ENCODE results near the gene PXK.
"Not testable (repeated sequence)": the region's sequence is repeated elsewhere in the genome, so short reads cannot be mapped to it uniquely, and the experiment has no call there.

PXK gene

DNA sequence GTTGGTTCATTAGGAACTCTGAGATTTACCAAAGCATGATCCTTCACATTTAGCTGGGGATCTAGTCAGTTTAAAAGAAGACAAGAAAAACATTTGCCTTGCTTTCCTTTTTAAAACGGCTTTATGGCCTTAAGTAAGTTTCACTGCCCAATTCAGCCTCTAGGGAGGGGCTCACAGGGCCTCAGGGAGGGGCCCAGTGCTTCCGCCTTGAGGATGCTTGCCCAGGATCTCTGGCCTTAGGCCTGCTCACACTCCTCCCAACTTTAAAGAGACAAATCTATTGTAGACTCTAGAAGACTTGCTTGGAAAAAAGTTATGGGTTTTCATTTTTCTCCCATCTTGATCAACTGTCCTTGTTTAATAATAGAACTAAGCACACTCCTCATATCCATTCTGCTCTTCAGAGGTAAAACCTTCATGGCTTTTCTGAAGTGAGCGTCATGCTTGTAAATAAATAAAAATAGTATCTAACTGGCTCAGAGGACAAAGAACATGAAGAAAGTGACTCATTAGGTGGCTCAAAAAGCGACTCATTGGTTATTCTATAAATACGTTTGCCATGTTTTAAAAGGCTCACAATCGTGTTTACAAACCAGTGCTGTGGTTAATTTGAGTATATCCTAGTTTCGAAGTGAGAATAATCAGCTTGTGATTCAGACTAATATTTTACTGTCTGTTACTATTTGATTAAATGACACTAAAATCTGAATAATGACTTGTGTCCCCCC is 87.3 kb downstream of the PXK start:
- DNase-seq (ENCODE audit: low spot score): no peak

DNA sequence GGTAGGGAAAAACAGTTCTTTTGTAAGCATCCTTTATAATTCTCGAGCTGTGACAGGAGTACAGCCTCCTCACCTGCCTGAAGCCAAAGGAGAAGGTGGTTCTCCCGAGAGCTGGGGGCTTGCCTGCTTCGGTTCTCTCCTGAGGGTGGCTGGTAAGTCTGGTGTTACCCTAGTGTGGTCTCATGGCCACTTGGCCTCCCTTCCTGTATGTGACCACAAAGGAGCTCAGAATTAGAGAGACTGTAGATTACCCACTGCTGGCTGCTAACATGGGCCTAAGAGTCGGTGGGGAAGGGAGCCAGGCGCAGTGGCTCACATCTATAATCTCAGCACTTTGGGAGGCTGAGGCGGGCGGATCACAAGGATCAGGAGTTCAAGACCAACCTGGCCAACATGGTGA is 88.3 kb downstream of the PXK start:
- no peak for DNase-seq (ENCODE audit: low spot score)

DNA sequence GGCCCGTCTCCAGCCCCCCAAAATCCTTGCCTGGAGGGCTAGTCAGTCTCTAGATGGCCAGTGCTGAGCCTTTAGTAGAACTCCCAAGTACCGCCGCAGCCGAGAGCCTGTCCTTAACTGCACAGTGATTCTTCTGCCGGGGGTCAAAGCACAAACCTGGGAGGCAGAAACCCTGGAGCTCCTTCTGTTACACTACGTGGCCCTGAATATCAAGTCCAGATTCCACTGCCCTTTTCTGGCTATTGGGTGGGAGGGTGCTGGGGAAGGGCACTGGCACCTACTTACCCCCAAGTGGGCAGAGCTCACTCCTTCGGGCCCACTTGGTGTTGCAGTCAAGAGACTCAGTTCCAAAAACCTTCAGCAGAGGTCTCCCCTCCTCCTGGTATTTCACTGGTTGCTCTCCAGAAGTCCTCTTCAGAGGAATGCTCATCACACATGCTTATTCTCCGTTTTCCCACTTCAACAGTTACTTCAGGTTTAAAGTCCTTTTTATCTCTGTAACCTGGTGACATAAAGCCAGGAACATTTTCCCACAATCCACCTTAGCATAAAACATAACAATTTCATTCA is 90.1 kb downstream of the PXK start:
- DNase-seq (ENCODE audit: low spot score): no peak

DNA sequence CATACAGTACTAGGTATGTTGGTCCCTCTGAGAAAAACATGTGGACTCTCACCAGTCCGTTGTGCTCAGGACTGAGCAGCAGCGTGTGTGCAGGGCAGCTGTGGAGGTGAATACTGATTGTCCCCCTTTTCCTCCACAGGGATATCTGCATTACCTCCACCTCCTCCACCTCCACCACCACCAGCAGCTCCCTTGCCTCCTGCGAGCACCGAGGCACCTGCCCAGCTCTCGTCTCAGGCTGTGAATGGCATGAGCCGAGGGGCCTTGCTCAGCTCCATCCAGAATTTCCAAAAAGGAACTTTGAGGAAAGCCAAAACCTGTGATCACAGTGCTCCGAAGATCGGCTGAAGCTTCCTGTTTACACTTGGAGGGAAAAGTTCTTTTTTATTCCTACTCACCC is 91.9 kb downstream of the PXK start:
- DNase-seq (ENCODE audit: low spot score): no peak

DNA sequence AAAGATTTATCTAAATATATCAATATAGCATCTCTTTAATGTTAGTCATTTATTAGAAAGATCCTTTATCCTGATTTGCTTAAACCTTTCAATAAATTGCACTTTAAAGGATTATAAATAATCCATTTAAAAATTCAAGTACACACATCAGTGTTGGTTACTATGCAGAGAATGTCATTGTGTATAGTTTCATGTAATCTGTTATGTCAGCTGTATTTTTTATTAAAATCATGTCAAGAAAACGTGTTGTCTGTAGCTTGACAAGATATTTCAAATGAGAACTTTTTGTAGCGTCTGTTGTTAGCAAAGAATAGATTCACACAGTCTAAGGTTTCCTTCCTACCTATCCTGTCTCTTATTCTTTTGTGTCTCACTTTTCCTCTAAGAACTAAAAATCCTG is 93.1 kb downstream of the PXK start:
- DNase-seq (ENCODE audit: low spot score): no peak

DNA sequence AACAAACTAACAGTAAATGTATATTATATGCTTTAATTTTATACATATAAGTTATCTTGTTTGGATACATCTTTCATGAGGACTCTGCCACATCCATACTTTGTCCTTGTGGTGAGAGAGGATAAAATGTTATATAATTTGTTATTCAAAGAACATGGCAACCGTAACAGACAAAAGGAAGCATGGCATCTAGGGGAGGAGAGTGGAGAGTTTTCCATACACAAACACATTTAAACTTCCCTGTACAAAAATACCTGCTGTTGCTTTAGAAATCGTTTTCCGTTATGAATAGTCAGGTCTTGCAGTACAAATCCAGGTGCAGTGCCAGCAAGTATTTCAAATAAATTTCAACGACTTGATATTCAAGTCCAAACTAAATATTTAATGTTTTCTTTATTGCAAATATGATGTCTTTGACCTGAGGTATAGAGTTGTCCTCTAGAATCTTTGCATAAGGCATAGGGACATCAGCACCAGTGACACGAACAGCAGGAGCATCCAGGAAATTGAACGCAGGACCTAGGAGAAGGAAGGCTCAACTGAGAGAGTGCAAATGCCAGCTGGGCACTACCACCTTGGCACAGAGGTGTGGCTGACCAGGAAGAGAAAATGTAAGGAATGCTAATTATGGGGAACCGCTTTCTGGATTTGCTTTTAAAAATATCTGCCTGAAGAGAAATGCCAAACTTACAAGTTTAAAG is 95.1 kb downstream of the PXK start:
- no peak for DNase-seq (ENCODE audit: low spot score)

DNA sequence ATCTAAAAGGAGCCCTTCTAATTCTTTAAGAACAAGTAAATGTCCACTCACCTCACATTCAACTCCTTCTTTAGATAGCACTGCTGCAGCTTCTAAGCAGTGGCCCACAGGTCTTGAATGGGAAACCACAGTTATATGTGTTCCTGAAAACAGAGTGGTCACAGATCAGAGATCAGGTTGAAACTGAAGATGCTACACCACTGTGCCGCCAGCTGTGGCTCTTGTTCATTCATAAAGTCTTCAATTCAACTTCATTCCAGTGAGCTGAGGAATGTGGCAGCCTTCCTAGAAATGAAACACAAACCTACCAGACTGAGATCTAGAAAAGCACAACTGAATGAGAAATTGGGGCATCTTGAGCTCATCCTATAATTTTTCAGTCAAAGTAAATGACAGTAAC is 97.0 kb downstream of the PXK start:
- no peak for DNase-seq (ENCODE audit: low spot score)

DNA sequence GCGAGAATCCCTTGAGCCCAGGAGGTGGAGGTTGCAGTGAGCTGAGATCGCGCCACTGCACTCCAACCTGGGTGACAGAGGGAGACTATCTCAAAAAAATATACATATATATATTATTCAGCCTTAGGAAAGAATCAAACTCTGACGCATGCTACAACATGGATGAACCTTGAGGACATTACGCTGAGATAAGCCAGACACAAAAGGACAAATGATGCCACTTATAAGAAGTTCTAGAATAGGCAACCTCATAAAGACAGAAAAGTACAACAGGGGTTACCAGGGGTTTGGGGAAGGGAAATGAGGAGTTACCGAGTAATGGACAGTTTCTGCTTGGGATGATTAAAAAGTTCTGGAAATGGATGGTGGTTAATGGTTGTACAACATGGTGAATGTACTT is 100.2 kb downstream of the PXK start:
- DNase-seq (ENCODE audit: low spot score): no peak

DNA sequence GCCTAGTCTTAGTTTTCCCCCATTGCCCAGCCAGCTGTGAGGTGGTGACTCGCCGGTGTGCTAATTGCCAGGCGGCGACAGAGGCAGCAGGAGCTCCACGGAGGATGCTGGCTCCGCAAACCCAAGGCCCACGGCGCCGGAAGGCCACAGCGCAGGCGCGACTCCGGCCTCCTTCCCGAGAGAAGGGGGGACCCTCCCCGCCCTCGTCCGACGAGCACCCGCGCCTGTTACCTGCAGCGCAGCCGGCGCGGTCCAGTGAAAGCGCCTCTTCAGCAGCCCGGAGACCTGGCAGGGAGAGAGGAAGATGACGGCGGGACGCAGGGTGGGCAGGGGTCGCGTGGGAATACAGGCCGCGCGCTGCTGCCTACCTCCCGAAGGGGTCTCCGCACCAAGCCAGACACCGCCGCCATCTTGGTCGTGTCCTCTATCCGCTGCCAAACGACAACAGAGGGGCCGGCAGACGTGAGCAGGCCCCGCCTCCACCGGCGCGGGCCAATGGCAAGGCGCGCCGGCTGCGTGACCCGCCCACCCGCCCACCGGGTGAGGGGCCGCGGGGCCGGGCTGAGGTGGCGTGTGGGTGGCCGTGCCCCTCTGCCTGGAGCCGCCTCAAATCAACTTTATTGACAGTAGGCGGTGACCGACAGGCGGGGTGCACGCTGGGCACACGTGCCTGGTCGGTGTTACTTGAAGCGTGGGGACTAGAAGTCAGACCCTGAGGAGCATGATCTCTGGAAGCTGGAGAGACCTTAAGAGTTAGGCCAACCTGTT is 100.9 kb downstream of the PXK start, which contains the start of gene PDHB:
TSS of gene PDHB (minus strand) at position 433 of the 768 bp plus-strand sequence. CDS start at position 410, 23 bp downstream.
- DNase-seq (ENCODE audit: low spot score): peak; percentile 91

DNA sequence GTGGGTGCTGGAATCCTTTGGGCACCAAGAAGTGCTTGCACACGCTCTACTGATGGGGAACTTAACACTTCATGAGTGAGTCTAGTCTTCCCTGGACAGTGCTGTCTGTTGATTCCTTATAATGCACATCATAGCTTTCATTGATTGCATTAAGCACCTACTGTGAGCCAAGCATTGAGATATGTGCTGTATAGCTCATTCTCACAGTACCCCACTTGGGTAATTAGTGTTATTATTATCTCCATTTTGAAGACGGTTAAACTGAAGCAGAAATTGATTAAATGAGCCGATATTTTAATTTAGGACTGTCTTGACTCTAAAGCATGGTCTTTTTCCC is 101.4 kb downstream of the PXK start:
- no peak for DNase-seq (ENCODE audit: low spot score)

DNA sequence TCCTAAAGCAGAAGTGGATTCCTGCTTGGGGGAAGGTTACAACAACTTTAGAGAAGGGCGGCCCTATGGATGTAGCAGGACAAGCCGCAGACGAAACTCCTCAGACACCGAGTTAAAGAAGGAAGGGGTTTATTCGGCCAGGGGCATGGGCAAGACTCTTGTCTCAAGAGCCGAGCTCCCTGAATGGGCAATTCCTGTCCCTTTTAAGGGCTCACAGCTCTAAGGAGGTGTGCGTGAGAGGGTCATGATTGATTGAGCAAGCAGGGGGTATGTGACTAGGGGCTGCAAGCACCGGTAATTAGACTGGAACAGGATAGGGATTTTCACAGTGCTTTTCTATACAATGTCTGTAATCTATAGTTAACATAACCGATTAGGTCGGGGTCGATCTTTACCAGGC is 101.8 kb downstream of the PXK start:
- no peak for DNase-seq (ENCODE audit: low spot score)

DNA sequence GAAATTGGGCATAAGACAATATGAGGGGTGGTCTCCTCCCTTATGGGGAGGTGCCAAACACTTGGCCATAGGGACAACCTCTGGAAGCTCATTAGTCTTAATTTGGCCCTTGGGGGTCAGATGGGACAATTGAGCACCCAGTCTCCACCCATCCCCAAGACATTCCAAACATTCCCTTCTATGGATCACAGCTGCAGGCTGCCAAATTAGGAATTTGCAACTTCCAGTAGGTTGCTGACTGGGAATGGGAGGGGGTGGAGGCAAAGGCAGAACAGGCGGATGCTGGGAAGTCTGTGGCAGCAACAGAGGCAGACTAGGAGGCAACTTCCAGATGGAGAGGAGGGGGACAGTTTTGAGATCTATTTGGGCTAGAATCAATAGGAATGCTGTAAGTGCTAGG is 102.3 kb downstream of the PXK start:
- DNase-seq (ENCODE audit: low spot score): no peak

DNA sequence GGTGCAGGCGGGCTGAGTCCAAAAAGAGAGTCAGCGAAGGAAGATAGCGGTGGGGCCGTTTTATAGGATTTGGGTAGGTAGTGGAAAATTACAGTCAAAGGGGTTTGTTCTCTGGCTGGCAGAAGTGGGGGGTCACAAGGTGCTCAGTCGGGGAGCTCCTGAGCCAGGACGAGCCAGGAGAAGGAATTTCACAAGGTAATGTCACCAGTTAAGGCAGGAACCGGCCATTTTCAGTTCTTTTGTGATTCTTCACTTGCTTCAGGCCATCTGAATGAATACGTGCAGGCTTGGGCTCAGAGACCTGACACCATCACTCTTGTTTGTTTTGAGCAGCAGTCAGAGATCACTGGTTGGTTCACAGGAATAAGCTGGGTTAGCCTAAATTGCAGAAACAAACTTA is 104.6 kb downstream of the PXK start:
- DNase-seq (ENCODE audit: low spot score): not testable (repeated sequence)

DNA sequence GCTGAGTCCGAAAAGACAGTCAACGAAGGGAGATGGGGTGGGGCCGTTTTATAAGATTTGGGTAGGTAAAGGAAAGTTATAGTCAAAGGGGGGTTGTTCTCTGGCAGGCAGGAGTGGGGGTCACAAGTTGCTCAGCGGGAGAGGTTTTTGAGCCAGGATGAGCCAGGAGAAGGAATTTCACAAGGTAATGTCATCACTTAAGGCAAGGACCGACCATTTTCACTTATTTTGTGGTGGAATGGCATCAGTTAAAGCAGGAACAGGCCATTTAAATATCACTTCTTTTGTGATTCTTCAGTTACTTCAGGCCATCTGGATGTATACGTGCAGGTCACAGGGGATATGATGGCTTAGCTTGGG is 108.3 kb downstream of the PXK start:
- not testable (repeated sequence) for DNase-seq (ENCODE audit: low spot score)

DNA sequence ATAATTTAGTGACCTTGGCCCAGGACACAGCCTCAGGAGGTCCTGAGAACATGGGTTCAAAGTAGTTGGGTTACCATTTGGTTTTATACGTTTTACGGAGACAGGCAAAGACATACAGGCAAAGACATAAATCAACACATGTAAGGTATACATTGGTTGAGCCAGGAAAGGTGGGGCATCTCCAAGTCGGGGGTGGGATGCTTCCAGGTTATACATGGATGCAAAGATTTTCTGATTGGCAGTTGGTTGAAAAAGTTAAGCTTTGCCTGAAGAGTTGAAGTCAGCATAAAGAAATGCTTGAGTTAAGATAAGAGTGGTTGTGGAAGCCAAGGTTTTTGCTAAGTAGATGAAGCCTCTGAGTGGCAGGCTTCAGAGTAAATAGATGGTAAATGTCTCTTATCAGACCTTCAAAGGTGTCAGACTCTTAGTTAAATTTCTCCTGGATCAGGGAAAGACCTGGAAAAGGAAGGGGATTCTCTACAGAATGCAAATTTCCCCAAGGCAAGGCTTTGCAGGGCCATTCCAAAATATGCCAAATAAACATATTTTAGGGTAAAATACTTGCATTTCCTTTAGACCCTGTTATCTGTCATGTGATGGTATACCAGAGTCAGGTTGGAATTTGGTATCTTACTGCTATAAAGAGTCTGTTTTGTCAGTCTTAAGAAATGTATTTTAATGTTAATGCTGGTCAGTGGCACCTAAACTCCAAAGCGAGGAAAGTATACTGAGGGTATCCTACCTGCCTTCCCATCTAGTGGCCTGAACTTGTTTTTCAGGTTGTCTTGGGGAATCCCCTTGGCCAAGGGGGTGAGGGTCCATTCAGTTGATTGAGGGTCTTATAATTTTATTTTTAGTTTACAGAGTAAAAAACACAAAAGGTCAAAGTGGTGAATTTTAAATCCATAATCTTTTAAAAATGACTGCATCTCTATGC is 109.1 kb downstream of the PXK start:
- DNase-seq (ENCODE audit: low spot score): no peak

DNA sequence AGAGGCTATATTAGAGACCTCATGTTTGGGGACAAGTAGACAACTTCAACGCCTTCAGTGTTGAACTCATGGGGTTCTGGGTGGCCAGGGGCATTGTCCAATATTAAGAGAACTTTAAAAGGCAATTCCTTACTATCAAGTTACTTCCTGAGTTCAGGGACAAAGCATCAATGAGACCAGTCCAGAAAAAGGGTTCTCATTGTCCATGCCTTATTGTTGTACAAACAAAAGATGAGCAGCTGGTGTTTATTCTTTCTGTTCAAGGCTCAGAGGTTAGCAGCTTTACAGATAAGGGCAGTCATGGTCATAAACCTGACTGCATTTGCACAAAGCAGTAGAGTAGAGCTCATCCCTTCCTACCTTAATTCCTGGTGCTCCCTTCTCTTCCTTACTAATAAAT is 119.5 kb downstream of the PXK start:
- DNase-seq (ENCODE audit: low spot score): no peak

DNA sequence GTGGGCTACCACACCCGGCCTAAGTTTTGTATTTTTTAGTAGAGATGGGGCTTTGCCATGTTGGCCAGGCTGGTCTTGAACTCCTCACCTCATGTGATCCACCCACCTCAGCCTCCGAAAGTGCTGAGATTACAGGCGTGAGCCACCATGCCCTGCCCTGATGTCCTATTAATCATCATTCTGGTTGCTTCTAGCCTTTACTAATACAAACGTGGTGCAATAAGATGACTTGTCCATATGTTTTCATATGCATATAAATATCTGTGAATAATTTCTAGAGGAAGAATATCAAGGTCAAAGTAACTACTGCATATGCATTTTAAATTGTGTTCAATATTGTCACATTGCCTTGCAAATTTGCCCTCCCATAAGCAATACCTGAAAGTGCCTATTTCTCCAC is 126.5 kb downstream of the PXK start:
- no peak for DNase-seq (ENCODE audit: low spot score)

DNA sequence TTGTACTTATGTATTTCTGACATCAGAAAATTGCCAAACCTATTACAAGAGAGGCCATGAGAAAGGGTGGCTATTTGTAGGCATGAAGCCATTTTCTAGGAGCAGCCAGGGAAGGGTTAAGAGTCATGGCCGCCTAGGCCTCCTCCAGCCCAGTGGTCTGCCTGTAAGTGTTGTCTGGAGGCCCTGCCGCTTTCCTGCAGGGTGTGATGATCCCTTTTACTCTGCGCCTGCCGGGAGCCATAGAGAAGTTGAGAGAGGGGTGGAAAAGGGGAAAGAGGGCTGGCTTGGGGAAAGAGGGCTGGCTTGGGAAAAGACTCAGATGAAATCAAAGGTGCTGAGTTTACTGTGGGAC is 130.1 kb downstream of the PXK start:
- no peak for DNase-seq (ENCODE audit: low spot score)

DNA sequence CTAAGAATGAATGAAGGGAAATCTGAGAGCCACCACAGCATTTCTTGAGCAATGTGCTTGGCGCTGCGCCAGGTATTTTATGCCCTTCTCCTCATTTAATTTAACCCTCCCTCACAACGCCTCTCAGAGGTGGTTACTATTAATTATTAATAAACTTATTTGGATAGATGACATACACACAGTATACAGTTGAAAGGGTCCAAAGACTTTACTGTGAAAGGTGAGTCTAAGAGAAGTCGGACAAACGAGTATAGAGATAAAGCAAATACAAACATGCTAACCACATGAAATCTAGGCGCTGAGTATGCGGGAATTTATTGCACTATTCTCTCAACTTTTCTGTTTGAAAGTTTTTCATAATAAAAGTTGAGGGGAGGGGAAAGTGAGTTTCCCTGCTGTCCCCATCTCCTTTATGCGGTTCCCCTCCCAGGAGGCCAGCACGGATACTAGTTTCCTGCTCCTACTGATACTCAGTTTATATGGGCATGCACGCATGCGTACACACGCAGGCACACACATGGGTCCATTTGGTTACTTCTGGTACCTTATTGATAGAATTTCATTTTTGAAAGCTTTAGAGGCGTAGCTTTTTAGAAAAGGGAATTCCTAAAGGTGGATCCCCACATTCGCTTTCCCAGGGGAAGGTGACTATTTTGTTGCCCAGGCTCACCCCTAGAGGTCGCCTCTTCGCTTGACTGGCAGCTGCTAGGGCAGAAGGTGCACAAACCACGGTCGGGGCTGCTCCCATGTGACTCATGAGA is 130.7 kb downstream of the PXK start:
- peak; percentile 60 for DNase-seq (ENCODE audit: low spot score)

DNA sequence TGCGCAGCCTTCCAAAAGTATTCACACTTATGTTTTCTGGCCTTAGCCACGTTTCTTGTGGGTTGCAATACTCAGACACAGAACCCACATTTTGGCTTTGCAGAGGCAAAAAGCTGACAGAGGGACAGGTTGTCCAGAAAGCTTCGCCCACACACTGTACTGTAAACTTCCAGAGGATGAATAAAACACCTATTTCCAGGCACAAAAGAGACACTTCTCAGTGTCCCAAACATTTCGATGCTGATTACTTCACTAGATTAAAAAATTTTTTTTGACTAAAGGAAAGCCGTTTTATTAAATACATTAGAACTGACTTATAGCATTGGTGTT is 131.2 kb downstream of the PXK start:
- no peak for DNase-seq (ENCODE audit: low spot score)

DNA sequence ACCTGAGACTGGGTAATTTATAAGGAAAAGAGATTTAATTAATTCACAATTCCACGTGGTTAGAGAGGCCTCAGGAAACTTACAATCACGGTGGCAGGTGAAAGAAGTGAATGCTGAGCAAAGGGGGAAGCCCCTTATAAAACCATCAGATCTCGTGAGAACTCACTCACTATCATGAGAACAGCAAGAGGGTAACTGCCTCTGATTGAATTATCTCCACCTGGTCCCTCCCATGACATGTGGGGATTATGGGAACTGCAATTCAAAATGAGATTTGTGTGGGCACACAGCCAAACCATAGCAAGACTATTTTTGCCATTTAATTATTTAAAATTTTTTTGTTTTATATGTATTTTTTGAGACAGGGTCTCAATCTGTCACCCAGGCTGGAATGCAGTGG is 132.2 kb downstream of the PXK start:
- DNase-seq (ENCODE audit: low spot score): no peak
